Mesothelial cell of epicardium (in vitro differentiated cells): ENCODE results near the gene KDELR3. TPM values are rescaled to one million over a fixed set of nuclear protein-coding genes. Genes with fewer than 3 reads are reported as not detected.
A peak's percentile ranks its signal among the peaks of the same experiment; 100 is the strongest.

ENCODE experiments used
- DNase-seq, 2 experiments: peaks; one replicate each; pipeline ENCODE4 v3.0.0; 2021; ENCODE audit warnings: low spot score in 2 of 2; ENCODE audit not compliant: unreplicated experiment in 2 of 2
- H3K27ac Mint-ChIP-seq: 2 replicates; pipeline ENCODE4 v1.8.0; 2021; ENCODE audit warnings: mixed read lengths
- H3K27me3 Mint-ChIP-seq: 2 replicates; pipeline ENCODE4 v1.8.0; 2021; ENCODE audit warnings: low read depth, mixed read lengths
- H3K36me3 Mint-ChIP-seq: 2 replicates; pipeline ENCODE4 v1.8.0; 2021; ENCODE audit warnings: mixed read lengths
- H3K4me1 Mint-ChIP-seq: 2 replicates; pipeline ENCODE4 v1.8.0; 2021; ENCODE audit warnings: mixed read lengths
- H3K4me3 Mint-ChIP-seq: 2 replicates; pipeline ENCODE4 v1.8.0; 2021; ENCODE audit warnings: mild to moderate bottlenecking, moderate library complexity, mixed read lengths
- H3K9me3 Mint-ChIP-seq: 2 replicates; pipeline ENCODE4 v1.8.0; 2021; ENCODE audit warnings: mixed read lengths
- total RNA-seq: library from RNA; stranded (reverse); gene quantifications from 3 replicates; pipeline ENCODE4 v1.2.1, GENCODE V29; 2021
- TF ChIP-seq, protein P1 (sequence below): fragments of 200-600 bp; sonication (generic); IDR thresholded peaks from one replicate; pipeline ENCODE4 v1.5.0; 2021; ENCODE audit warnings: antibody characterized with exemption; ENCODE audit not compliant: unreplicated experiment

The KDELR3 gene
- total RNA-seq, 1 donor from 2014 or later: 14.5 TPM

DNA sequence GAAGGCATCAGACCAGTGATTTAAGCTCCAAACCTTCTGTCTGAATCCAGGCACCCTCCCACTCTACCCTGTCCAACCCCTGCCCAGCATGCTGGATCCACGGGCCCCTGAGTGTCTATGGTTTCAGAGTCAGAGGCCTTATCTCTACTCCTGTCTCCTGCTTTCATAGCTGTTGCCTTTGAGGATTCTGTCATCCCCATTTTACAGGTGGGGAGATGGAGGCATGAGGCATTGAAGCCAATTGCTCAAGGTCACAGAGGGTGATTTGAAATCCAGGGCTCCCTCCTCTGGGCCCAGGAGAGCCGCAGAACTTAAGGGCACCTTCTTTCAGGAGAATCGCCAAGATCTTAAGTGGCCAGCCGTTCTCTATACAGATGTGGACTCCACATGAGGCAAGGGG is 16.0 kb upstream of the KDELR3 start:
- Mint-ChIP-seq H3K36me3 (no peaks in the 10 kb centered on the region), H3K27me3 (peaks cover 50% of the 10 kb centered on the region), H3K9me3 (no peaks in the 10 kb centered on the region), H3K4me1 (peaks cover 23% of the 10 kb centered on the region), H3K4me3 (no peak overlapping the region), H3K27ac (no peak overlapping the region)
- TF ChIP-seq, protein P1, sequence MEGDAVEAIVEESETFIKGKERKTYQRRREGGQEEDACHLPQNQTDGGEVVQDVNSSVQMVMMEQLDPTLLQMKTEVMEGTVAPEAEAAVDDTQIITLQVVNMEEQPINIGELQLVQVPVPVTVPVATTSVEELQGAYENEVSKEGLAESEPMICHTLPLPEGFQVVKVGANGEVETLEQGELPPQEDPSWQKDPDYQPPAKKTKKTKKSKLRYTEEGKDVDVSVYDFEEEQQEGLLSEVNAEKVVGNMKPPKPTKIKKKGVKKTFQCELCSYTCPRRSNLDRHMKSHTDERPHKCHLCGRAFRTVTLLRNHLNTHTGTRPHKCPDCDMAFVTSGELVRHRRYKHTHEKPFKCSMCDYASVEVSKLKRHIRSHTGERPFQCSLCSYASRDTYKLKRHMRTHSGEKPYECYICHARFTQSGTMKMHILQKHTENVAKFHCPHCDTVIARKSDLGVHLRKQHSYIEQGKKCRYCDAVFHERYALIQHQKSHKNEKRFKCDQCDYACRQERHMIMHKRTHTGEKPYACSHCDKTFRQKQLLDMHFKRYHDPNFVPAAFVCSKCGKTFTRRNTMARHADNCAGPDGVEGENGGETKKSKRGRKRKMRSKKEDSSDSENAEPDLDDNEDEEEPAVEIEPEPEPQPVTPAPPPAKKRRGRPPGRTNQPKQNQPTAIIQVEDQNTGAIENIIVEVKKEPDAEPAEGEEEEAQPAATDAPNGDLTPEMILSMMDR: no peak
- no peak for DNase-seq

DNA sequence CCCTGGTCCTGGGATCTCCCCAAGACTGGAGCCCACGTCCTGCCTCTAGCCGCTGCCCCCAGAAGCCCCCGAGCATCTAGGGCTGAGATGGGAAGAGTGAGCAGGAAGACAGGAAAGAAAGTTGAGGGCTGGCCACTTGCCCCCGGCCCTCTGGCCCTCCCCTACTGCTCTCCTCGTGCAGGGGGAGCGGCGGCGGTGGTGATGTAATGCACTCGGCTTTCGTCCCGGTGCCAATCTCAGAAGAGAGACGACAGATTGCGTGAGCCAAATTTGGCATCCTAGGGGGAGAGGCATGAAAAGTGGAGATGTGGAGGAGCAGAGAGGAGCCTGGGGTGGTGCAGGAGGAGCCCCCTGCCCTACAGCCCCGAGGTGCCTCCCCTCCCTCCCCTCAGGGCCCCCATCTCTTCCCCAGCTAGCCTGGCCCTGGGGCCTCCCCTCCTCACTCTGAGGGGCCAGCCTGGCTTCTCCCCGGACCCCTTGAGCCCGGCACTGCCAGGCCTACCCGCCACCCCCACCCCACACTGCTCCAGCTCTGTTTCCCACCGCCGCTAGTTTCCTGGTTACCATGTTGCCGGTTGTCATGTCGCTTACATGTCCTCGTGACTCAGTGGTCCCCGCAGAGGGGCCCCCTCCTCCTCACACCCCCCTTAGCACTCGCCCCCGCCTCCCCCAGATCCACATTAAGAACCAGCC is 15.4 kb upstream of the KDELR3 start:
- no peak overlapping the region for H3K27ac Mint-ChIP-seq
- no peaks in the 10 kb centered on the region for H3K9me3 Mint-ChIP-seq
- TF ChIP-seq, protein P1: no peak
- no peaks in the 10 kb centered on the region for H3K36me3 Mint-ChIP-seq
- peaks cover 53% of the 10 kb centered on the region for H3K27me3 Mint-ChIP-seq
- H3K4me1 Mint-ChIP-seq: peaks cover 29% of the 10 kb centered on the region
- no peak overlapping the region for H3K4me3 Mint-ChIP-seq
- DNase-seq: no peak

DNA sequence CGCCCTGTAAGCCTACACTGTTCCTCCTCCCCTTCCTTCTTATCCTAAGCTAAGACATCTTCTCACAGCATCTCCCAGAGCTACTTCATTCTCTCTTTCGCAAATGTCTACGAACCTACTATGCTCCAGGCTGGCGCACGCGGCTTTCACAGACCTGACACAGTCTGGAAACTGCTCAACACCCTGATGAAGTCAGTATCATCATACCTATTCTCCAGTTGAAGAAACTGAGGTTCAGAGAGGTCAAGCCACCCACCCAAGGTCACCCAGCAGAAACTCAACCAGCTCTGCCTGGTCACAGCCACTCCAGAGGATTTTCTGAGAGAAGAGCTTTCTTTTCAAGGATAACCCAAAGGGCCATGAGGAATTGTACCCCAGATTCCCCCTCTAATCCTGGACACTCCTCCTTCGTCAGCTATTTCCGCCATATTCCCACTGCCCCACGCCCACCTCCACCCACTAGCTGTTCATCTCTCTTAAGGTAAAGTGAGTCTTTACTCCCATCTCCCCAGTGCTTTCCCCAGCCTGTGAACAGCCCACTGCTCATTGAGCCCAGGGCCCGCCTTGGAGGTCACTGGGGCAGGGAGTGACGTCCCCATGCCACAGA is 14.7 kb upstream of the KDELR3 start:
- Mint-ChIP-seq H3K9me3 (no peaks in the 10 kb centered on the region), H3K4me3 (peak overlapping the region; percentile 71), H3K36me3 (no peaks in the 10 kb centered on the region), H3K4me1 (peaks cover 32% of the 10 kb centered on the region), H3K27me3 (peaks cover 53% of the 10 kb centered on the region), H3K27ac (no peak overlapping the region)
- TF ChIP-seq, protein P1: no peak
- DNase-seq: no peak

DNA sequence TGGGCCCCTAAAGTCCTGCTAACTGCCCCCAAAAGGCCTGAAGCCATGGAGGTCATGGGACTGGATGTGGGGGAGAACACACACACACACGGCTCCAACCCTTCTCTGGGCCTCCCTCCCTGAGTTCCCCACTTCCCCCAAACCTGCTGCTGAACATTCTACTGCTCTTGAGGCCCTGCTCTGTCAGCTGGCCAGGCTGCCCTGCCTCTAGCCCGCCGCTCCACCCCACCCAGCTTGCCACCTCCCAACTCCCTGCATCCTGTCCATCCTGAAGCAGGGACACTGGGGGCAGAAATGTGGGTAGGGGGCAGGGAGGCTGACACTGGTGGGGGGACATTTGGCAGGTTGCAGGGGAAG is 13.9 kb upstream of the KDELR3 start:
- peaks cover 32% of the 10 kb centered on the region for H3K4me1 Mint-ChIP-seq
- TF ChIP-seq, protein P1: no peak
- no peaks in the 10 kb centered on the region for H3K9me3 Mint-ChIP-seq
- peaks cover 53% of the 10 kb centered on the region for H3K27me3 Mint-ChIP-seq
- H3K36me3 Mint-ChIP-seq: no peaks in the 10 kb centered on the region
- DNase-seq: no peak
- peak overlapping the region; percentile 71 for H3K4me3 Mint-ChIP-seq
- no peak overlapping the region for H3K27ac Mint-ChIP-seq

DNA sequence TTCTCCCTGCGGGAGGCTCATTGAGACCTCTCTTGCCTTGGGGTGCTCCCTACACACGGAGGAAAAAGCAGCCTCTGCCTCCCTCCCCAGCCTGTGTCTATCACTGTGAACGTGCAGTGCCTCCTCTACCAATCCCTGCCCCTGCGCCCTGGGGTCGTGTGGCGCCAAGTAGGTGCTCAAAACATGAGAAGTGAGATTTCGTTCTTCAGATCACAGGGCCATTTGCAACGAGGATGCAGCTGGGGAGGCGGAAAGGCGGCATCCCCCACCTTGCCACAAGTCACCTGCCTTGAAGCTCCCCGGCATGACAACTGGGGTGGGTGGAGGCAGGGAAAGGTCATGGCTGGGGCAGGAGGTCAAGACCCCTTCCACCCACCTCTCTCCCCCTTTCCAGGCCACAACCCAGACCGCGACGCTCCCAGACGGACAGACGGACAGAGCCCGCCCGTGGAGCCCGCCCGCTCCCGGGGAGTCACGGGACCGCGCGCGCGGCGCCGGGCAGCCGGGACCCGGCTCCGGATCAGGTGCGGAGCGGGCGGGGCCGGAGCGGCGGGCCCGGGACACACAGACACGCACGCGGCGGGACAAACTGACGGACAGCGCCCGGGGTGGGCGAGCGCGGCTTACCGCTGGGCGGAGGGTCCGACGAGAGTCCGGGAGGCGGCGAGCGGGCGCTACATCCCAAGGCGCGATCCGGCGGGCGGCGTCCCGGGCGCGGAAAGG is 13.4 kb upstream of the KDELR3 start:
- no peak for DNase-seq

More for the DNA sequence above, 13.4 kb upstream of the KDELR3 start:
- H3K36me3 Mint-ChIP-seq: no peaks in the 10 kb centered on the region
- H3K27me3 Mint-ChIP-seq: peaks cover 53% of the 10 kb centered on the region
- H3K4me3 Mint-ChIP-seq: peak overlapping the region; percentile 71
- peaks cover 32% of the 10 kb centered on the region for H3K4me1 Mint-ChIP-seq
- H3K9me3 Mint-ChIP-seq: no peaks in the 10 kb centered on the region
- TF ChIP-seq, protein P1: no peak
- no peak overlapping the region for H3K27ac Mint-ChIP-seq
